Measurements from ENCODE around the gene PARP16.

GRCh38 chr15:65266469-65266868 lies 20.2 kb downstream of the PARP16 start:
- TF ChIP-seq, protein P1, sequence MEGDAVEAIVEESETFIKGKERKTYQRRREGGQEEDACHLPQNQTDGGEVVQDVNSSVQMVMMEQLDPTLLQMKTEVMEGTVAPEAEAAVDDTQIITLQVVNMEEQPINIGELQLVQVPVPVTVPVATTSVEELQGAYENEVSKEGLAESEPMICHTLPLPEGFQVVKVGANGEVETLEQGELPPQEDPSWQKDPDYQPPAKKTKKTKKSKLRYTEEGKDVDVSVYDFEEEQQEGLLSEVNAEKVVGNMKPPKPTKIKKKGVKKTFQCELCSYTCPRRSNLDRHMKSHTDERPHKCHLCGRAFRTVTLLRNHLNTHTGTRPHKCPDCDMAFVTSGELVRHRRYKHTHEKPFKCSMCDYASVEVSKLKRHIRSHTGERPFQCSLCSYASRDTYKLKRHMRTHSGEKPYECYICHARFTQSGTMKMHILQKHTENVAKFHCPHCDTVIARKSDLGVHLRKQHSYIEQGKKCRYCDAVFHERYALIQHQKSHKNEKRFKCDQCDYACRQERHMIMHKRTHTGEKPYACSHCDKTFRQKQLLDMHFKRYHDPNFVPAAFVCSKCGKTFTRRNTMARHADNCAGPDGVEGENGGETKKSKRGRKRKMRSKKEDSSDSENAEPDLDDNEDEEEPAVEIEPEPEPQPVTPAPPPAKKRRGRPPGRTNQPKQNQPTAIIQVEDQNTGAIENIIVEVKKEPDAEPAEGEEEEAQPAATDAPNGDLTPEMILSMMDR (IDR thresholded peaks at IDR 0.05 in 8 of 11, conservative IDR thresholded peaks at IDR 0.05 in 3 of 11) = no peak
- TF ChIP-seq POLR2A (IDR thresholded peaks at IDR 0.05) (no peak), POLR2AphosphoS5 (IDR thresholded peaks at IDR 0.05) (no peak)
